B cell (primary cell): ENCODE measurements around the gene ASB2. TPM values are rescaled to one million over a fixed set of nuclear protein-coding genes. Genes with fewer than 3 reads are reported as not detected.

Experiments
- ATAC-seq: fragments of 200-7000 bp; cut with Tn5 transposase; one replicate; pipeline ENCODE4 v1.10.0; 2021; ENCODE audit warnings: low read depth, mild to moderate bottlenecking, moderate number of reproducible peaks, moderate library complexity
- CTCF ChIA-PET: fragments of 350-600 bp; sonication (Branson Sonifier 250); formaldehyde crosslinking; loops from one replicate; lab custom pipeline; 2021; ENCODE audit warnings: antibody characterized with exemption, inconsistent platforms; lab: Charles Lee
- POLR2A ChIA-PET: fragments of 350-600 bp; sonication (Branson Sonifier 250); formaldehyde crosslinking; loops from one replicate; lab custom pipeline; 2021; ENCODE audit warnings: antibody characterized with exemption; lab: Charles Lee
- DNase-seq: peaks from one replicate; pipeline ENCODE4 v3.0.0; 2013
- H2AFZ ChIP-seq: 2 replicates; pipeline ENCODE4 v1.6.1; 2012; ENCODE audit warnings: mild to moderate bottlenecking, low read depth, low read length; ENCODE audit not compliant: insufficient read depth, poor library complexity, severe bottlenecking
- H3K27ac ChIP-seq, 2 donors: 1 replicate in 1 of 2; 2 replicates in 1 of 2; pipeline ENCODE4 v1.5.1; 2012 to 2013; ENCODE audit warnings: low read length in 2 of 2, mild to moderate bottlenecking in 2 of 2, moderate library complexity in 1 of 2
- H3K27me3 ChIP-seq, 4 experiments: fragments of 200-600 bp in 1 of 4; sonication (generic) in 1 of 4; replicated peaks in 1 of 4; 1 replicate in 2 of 4; 2 replicates in 2 of 4; pipeline versions ENCODE4 v1.6.1 to v1.7.0; 2013 to 2016; ENCODE audit warnings: low read length in 3 of 4, mild to moderate bottlenecking in 2 of 4, mixed read lengths in 1 of 4, moderate library complexity in 1 of 4; ENCODE audit not compliant: insufficient read depth in 4 of 4, control insufficient read depth in 3 of 4; ENCODE audit errors: control extremely low read depth in 1 of 4
- H3K36me3 ChIP-seq, 2 experiments: replicated peaks in 1 of 2; 1 replicate in 1 of 2; 2 replicates in 1 of 2; pipeline versions ENCODE4 v1.6.1 to v1.7.1; 2013; ENCODE audit warnings: low read length in 1 of 2; ENCODE audit not compliant: insufficient read depth in 2 of 2, control insufficient read depth in 1 of 2; ENCODE audit errors: control extremely low read depth in 1 of 2, extremely low read depth in 1 of 2
- H3K4me1 ChIP-seq, 2 donors: fragments of 200-600 bp in 1 of 2; sonication (generic) in 1 of 2; 1 replicate in 1 of 2; 2 replicates in 1 of 2; pipeline versions ENCODE4 v1.5.1 to v1.6.1; 2013 to 2017; ENCODE audit warnings: low read length in 2 of 2; ENCODE audit not compliant: control insufficient read depth in 2 of 2, insufficient read depth in 2 of 2
- H3K4me2 ChIP-seq: replicated peaks from 2 replicates; pipeline ENCODE3; 2012; ENCODE audit warnings: mild to moderate bottlenecking, low read depth, low read length; ENCODE audit not compliant: poor library complexity, severe bottlenecking
- H3K4me3 ChIP-seq, 5 experiments: fragments of 200-600 bp in 1 of 5; sonication (generic) in 1 of 5; 1 replicate in 3 of 5; 2 replicates in 2 of 5; pipeline versions ENCODE4 v1.5.1 to v1.7.0; 2011 to 2016; ENCODE audit warnings: low read length in 4 of 5, mild to moderate bottlenecking in 4 of 5, low read depth in 2 of 5, control low read depth in 1 of 5, moderate library complexity in 1 of 5; ENCODE audit not compliant: insufficient read depth in 1 of 5; ENCODE audit errors: control extremely low read depth in 1 of 5, extremely low read depth in 1 of 5
- H3K79me2 ChIP-seq: fragments of 200-600 bp; sonication (generic); one replicate; pipeline ENCODE4 v1.6.0; 2016; ENCODE audit warnings: low read length; ENCODE audit not compliant: control insufficient read depth, insufficient read depth
- H3K9ac ChIP-seq: fragments of 200-600 bp; sonication (generic); 2 replicates; pipeline ENCODE4 v1.6.1; 2017; ENCODE audit warnings: mild to moderate bottlenecking, low read length, moderate library complexity
- H3K9me3 ChIP-seq, 3 donors: one replicate each; pipeline versions ENCODE4 v1.6.1 to v1.7.1; 2013; ENCODE audit warnings: low read length in 2 of 3; ENCODE audit not compliant: control insufficient read depth in 2 of 3, insufficient read depth in 1 of 3; ENCODE audit errors: control extremely low read depth in 1 of 3
- H4K20me1 ChIP-seq: 2 replicates; pipeline ENCODE4 v1.6.0; 2012; ENCODE audit warnings: mild to moderate bottlenecking, low read length; ENCODE audit not compliant: insufficient read depth, control insufficient read depth, poor library complexity, severe bottlenecking
- H3K27ac Mint-ChIP-seq: one replicate; pipeline ENCODE4 v1.8.0; 2021; ENCODE audit warnings: mixed read lengths
- H3K27me3 Mint-ChIP-seq: one replicate; pipeline ENCODE4 v1.8.0; 2021; ENCODE audit warnings: mixed read lengths
- H3K4me1 Mint-ChIP-seq: one replicate; pipeline ENCODE4 v1.8.0; 2021; ENCODE audit warnings: mixed read lengths
- H3K4me3 Mint-ChIP-seq: one replicate; pipeline ENCODE4 v1.8.0; 2021; ENCODE audit warnings: mixed read lengths
- H3K9me3 Mint-ChIP-seq: one replicate; pipeline ENCODE4 v1.8.0; 2022; ENCODE audit warnings: mixed read lengths; ENCODE audit not compliant: insufficient read depth
- CTCF ChIP-seq: fragments of 200-600 bp; IDR thresholded peaks from one replicate; pipeline ENCODE4 v1.8.0; 2022; ENCODE audit warnings: antibody characterized with exemption, mild to moderate bottlenecking
- EZH2 ChIP-seq: IDR thresholded peaks from 2 replicates; pipeline ENCODE4 v1.6.1; 2012; ENCODE audit warnings: borderline replicate concordance, low read depth, mild to moderate bottlenecking, moderate library complexity, low read length; ENCODE audit not compliant: insufficient read depth, poor library complexity, severe bottlenecking
- WGBS: methylation state at CpG from one replicate; pipeline ENCODE4 v1.1.5; 2013; ENCODE audit warnings: missing lambda C conversion rate; ENCODE audit not compliant: insufficient coverage; 5-methylcytosine and 5-hydroxymethylcytosine counted together
- intact Hi-C: fragments of 100-400 bp; cut with micrococcal nuclease; formaldehyde crosslinking; loops from one replicate; pipeline ENCODE4 v1.10.0; 2022
- polyA plus RNA-seq: library from polyadenylated mRNA; depleted of rRNA; stranded (reverse); fragments of >200 nt; gene quantifications from 2 replicates; pipeline ENCODE4 v1.2.3, GENCODE V29; 2012
- total RNA-seq, 2 donors: library from RNA; stranded (reverse); fragments of 120-200 nt in 1 of 2; gene quantifications; 1 replicate in 1 of 2; 2 replicates in 1 of 2; pipeline versions ENCODE4 v1.2.3 to v1.2.4, GENCODE V29; 2013 to 2022

The ASB2 gene
- total and polyA plus RNA-seq, 2 donors (not counting 1 experiment from before 2014, with no cell fraction given), result 1.5 to 2.7 TPM

GRCh38 chr14:93889739-93890483 is 86.5 kb downstream of the ASB2 start:
- CTCF ChIA-PET, result interaction anchor here (1.6 kb wide), 1 partner anchor 657 kb away, joined by 4 read pairs; no protein-coding TSS in a partner anchor
- H3K4me1 ChIP-seq, result no peaks in the 10 kb centered on the region

More at GRCh38 chr14:93889739-93890483, 86.5 kb downstream of the ASB2 start:
- Histone ChIP-seq H2AFZ (no peak overlapping the region), H3K4me2 (no peak overlapping the region), H4K20me1 (no peaks in the 10 kb centered on the region), H3K36me3 (no peaks in the 10 kb centered on the region), H3K9me3 (peaks cover 0 to 1% (median 0%) of the 10 kb centered on the region in 3 donors), H3K27ac (no peak overlapping the region), H3K4me3 (no peak overlapping the region), H3K9ac (no peak overlapping the region), H3K27me3 (peaks cover 0 to 9% (median 0%) of the 10 kb centered on the region in 4 experiments), H3K79me2 (no peaks in the 10 kb centered on the region)
- intact Hi-C loops, result loop anchor here (5.0 to 10.0 kb wide), 2 partner anchors 235 to 683 kb away; partner anchors contain the start of genes GON7 and UBR7
- ATAC-seq (no peak), DNase-seq (no peak)
- no peak overlapping the region for H3K4me3 Mint-ChIP-seq
- no peak overlapping the region for H3K27ac Mint-ChIP-seq
- 90% methylated on average over 8 of the region's 9 CpGs for WGBS
- H3K4me1 Mint-ChIP-seq, result no peaks in the 10 kb centered on the region
- H3K9me3 Mint-ChIP-seq, result peaks cover 7% of the 10 kb centered on the region
- peaks cover 43% of the 10 kb centered on the region for H3K27me3 Mint-ChIP-seq
- no peak for TF ChIP-seq EZH2
- no peak for TF ChIP-seq CTCF
- POLR2A ChIA-PET, result no interaction called here
